SK-N-SH (cell line): ENCODE measurements around the gene CACNA1G. TPM values are rescaled to one million over a fixed set of nuclear protein-coding genes. Genes with fewer than 3 reads are reported as not detected.

Experiments
- CTCF ChIA-PET: fragments of 300-600, 350-600 bp; formaldehyde crosslinking; extraction: SDS; loops from one replicate; lab custom pipeline; 2021; lab: Yijun Ruan, JAX
- POLR2A ChIA-PET: fragments of 350-600 bp; sonication (Branson Sonifier 250); formaldehyde crosslinking; extraction: SDS; loops from one replicate; lab custom pipeline; 2020; ENCODE audit warnings: antibody characterized with exemption, inconsistent platforms; lab: Yijun Ruan, JAX
- DNase-seq: peaks from one replicate; pipeline ENCODE4 v3.0.0; 2012
- H2AFZ ChIP-seq: fragments of 200-600 bp; sonication (generic); 2 replicates; pipeline ENCODE4 v1.8.1; 2016; ENCODE audit warnings: antibody characterized with exemption, mild to moderate bottlenecking, low read depth
- H3F3A ChIP-seq: fragments of 200-600 bp; sonication (generic); replicated peaks from 2 replicates; pipeline ENCODE3; 2016; ENCODE audit warnings: antibody characterized with exemption, mild to moderate bottlenecking; ENCODE audit not compliant: insufficient read depth
- H3K27ac ChIP-seq, 2 experiments: fragments of 200-500 bp in 1 of 2; fragments of 200-600 bp in 1 of 2; sonication (Bioruptor generic) in 1 of 2; sonication (generic), shearing (Covaris generic) in 1 of 2; 2 replicates each; pipeline versions ENCODE4 v1.5.1 to v1.6.1; 2014 to 2016; ENCODE audit warnings: low read depth in 2 of 2, inconsistent platforms in 1 of 2, low read length in 1 of 2, mild to moderate bottlenecking in 1 of 2, mixed read lengths in 1 of 2
- H3K27me3 ChIP-seq: fragments of 200-600 bp; sonication (generic), shearing (Covaris generic); 2 replicates; pipeline ENCODE4 v1.6.1; 2016; ENCODE audit warnings: mixed run types; ENCODE audit not compliant: insufficient read depth
- H3K36me3 ChIP-seq, 2 experiments: fragments of 200-500 bp in 1 of 2; fragments of 200-600 bp in 1 of 2; sonication (Bioruptor generic) in 1 of 2; sonication (generic) in 1 of 2; replicated peaks in 1 of 2; 2 replicates each; pipeline versions ENCODE3 to v1.5.1; 2014 to 2016; ENCODE audit warnings: low read length in 1 of 2, mild to moderate bottlenecking in 1 of 2; ENCODE audit not compliant: insufficient read depth in 2 of 2, control insufficient read depth in 1 of 2
- H3K4me1 ChIP-seq, 2 experiments: fragments of 200-500 bp in 1 of 2; fragments of 200-600 bp in 1 of 2; sonication (Bioruptor generic) in 1 of 2; sonication (generic), shearing (Covaris generic) in 1 of 2; 2 replicates each; pipeline versions ENCODE4 v1.5.1 to v1.6.1; 2014 to 2016; ENCODE audit warnings: low read depth in 1 of 2, low read length in 1 of 2, mixed run types in 1 of 2; ENCODE audit not compliant: insufficient read depth in 2 of 2, control insufficient read depth in 1 of 2
- H3K4me2 ChIP-seq: fragments of 200-600 bp; sonication (generic), shearing (Covaris generic); 2 replicates; pipeline ENCODE4 v1.6.1; 2017; ENCODE audit warnings: mixed run types
- H3K4me3 ChIP-seq, 2 experiments: fragments of 200-500 bp in 1 of 2; fragments of 200-600 bp in 1 of 2; sonication (Bioruptor generic) in 1 of 2; sonication (generic), shearing (Covaris generic) in 1 of 2; 2 replicates each; pipeline versions ENCODE4 v1.5.1 to v1.8.1; 2014 to 2016; ENCODE audit warnings: low read depth in 2 of 2, inconsistent platforms in 1 of 2, low read length in 1 of 2, mild to moderate bottlenecking in 1 of 2, mixed read lengths in 1 of 2, moderate library complexity in 1 of 2
- H3K79me2 ChIP-seq: fragments of 200-600 bp; sonication (generic); 2 replicates; pipeline ENCODE4 v1.8.1; 2017; ENCODE audit warnings: mild to moderate bottlenecking; ENCODE audit not compliant: insufficient read depth
- H3K9ac ChIP-seq: fragments of 200-600 bp; sonication (generic); 2 replicates; pipeline ENCODE4 v1.6.1; 2017; ENCODE audit warnings: mixed run types
- H3K9me2 ChIP-seq: fragments of 200-600 bp; sonication (generic); 2 replicates; pipeline ENCODE4 v1.6.1; 2017; ENCODE audit warnings: mixed run types
- H3K9me3 ChIP-seq: fragments of 200-600 bp; sonication (generic); 2 replicates; pipeline ENCODE4 v1.6.1; 2017; ENCODE audit warnings: mixed run types, mild to moderate bottlenecking, moderate library complexity
- H4K20me1 ChIP-seq: fragments of 200-600 bp; sonication (generic); 2 replicates; pipeline ENCODE4 v1.6.1; 2017; ENCODE audit warnings: mild to moderate bottlenecking, mixed run types; ENCODE audit not compliant: insufficient read depth
- CHD2 ChIP-seq: fragments of 150-350 bp; IDR thresholded peaks from 2 replicates; pipeline ENCODE4 v1.6.1; 2018; ENCODE audit warnings: low read length; ENCODE audit not compliant: partially characterized antibody
- ELF1 ChIP-seq: IDR thresholded peaks from 2 replicates; pipeline ENCODE4 v1.4.0; 2012
- EP300 ChIP-seq, 2 experiments: IDR thresholded peaks; 2 replicates each; pipeline versions ENCODE4 v1.4.0 to v1.6.1; 2012; ENCODE audit warnings: borderline replicate concordance in 1 of 2, low read depth in 1 of 2, low read length in 1 of 2
- FOXM1 ChIP-seq: IDR thresholded peaks from 2 replicates; pipeline ENCODE4 v1.4.0; 2012; ENCODE audit warnings: low read depth, mild to moderate bottlenecking
- GABPA ChIP-seq: IDR thresholded peaks from 2 replicates; pipeline ENCODE4 v1.4.0; 2012; ENCODE audit warnings: low read depth, mild to moderate bottlenecking
- GATA2 ChIP-seq: sonication (generic); formaldehyde crosslinking; IDR thresholded peaks from 2 replicates; pipeline ENCODE4 v1.5.0; 2020; ENCODE audit warnings: mild to moderate bottlenecking, missing genetic modification reagents
- JUND ChIP-seq: IDR thresholded peaks from 2 replicates; pipeline ENCODE4 v1.4.0; 2012
- MEF2A ChIP-seq: IDR thresholded peaks from 2 replicates; pipeline ENCODE4 v1.4.0; 2012; ENCODE audit warnings: low read depth, borderline replicate concordance
- NFIC ChIP-seq: IDR thresholded peaks from 2 replicates; pipeline ENCODE4 v1.4.0; 2012; ENCODE audit warnings: borderline replicate concordance
- NRF1 ChIP-seq: IDR thresholded peaks from 2 replicates; pipeline ENCODE4 v1.6.1; 2012; ENCODE audit warnings: low read depth, mild to moderate bottlenecking, low read length
- POLR2AphosphoS5 ChIP-seq: IDR thresholded peaks from 2 replicates; pipeline ENCODE4 v1.6.1; 2012; ENCODE audit warnings: low read depth, low read length
- RFX5 ChIP-seq: IDR thresholded peaks from 2 replicates; pipeline ENCODE4 v1.6.1; 2012; ENCODE audit warnings: mild to moderate bottlenecking, improper control_type of control experiment, low read length
- RXRA ChIP-seq: IDR thresholded peaks from 2 replicates; pipeline ENCODE4 v1.4.0; 2012; ENCODE audit warnings: low read depth, mild to moderate bottlenecking, borderline replicate concordance
- SIN3A ChIP-seq: IDR thresholded peaks from 2 replicates; pipeline ENCODE4 v1.6.1; 2012; ENCODE audit warnings: low read depth, mild to moderate bottlenecking, low read length, moderate library complexity, borderline replicate concordance
- SMC3 ChIP-seq: IDR thresholded peaks from 2 replicates; pipeline ENCODE4 v1.6.1; 2012; ENCODE audit warnings: low read depth, low read length, improper control_type of control experiment
- TCF12 ChIP-seq: IDR thresholded peaks from 2 replicates; pipeline ENCODE4 v1.4.0; 2012
- TEAD4 ChIP-seq: IDR thresholded peaks from 2 replicates; pipeline ENCODE4 v1.4.0; 2012; ENCODE audit warnings: mild to moderate bottlenecking, borderline replicate concordance; ENCODE audit not compliant: insufficient read depth
- WGBS: methylation state at CpG from one replicate; pipeline ENCODE4 v1.1.6; 2017; ENCODE audit warnings: low lambda C conversion rate; 5-methylcytosine and 5-hydroxymethylcytosine counted together
- polyA plus RNA-seq, 3 experiments: library from polyadenylated mRNA; depleted of rRNA; stranded (reverse); fragments of >200 nt; gene quantifications; 2 replicates each; pipeline ENCODE4 v1.2.3, GENCODE V29; 2012
- TF ChIP-seq, protein P1 (sequence below): IDR thresholded peaks from 2 replicates; pipeline ENCODE4; 2012
- TF ChIP-seq, protein P2 (sequence below): IDR thresholded peaks from 2 replicates; pipeline ENCODE4 v1.4.0; 2012; ENCODE audit warnings: low read depth, borderline replicate concordance
- TF ChIP-seq, protein P3 (sequence below): IDR thresholded peaks from 2 replicates; pipeline ENCODE4 v1.4.0; 2012; ENCODE audit warnings: low read depth, borderline replicate concordance
- TF ChIP-seq, protein P4 (sequence below): IDR thresholded peaks from 2 replicates; pipeline ENCODE4 v1.4.0; 2012; ENCODE audit warnings: low read depth
- TF ChIP-seq, protein P5 (sequence below): fragments of 150-350 bp; IDR thresholded peaks from 2 replicates; pipeline ENCODE4 v1.6.1; 2017; ENCODE audit warnings: antibody characterized with exemption, low read length, low read depth, borderline replicate concordance

Gene CACNA1G
- polyA plus RNA-seq, 1 of the 3 experiments (the other 2 are of a cell fraction), result 0.21 TPM

DNA sequence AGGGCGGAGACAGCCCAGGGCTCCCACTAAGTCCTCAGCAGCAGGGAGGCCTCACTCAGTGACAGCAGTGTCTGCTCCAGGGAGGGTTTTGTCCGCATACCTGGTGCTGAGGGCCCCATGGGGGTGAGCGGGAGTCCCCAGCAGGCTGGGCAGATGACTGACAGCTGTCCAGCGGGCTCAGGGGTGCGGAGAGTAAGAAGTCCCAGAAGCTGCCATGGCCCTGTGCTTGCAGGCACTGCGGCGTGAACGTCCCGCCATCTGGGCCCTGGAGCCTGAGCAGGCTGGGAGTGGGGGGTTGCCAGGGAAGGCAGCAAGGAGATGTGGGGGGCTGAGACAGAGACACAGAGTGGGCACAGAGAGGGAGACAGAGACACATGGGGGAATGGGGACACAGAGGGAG is 20.1 kb downstream of the CACNA1G start:
- CTCF ChIA-PET, result interaction anchor here (1.5 kb wide), 1 partner anchor 50 kb away, joined by 4 read pairs; no protein-coding TSS in a partner anchor
- H3K36me3 ChIP-seq, result no peaks in the 10 kb centered on the region
- POLR2A ChIA-PET, result no interaction called here
- 88% methylated on average over 9 of the region's 9 CpGs for WGBS
- H3K4me3 ChIP-seq, result no peak overlapping the region
- no peaks in the 10 kb centered on the region for H3K9me3 ChIP-seq
- H3K9ac ChIP-seq, result no peak overlapping the region
- H3K4me2 ChIP-seq, result no peak overlapping the region
- no peak for TF ChIP-seq GABPA
- TF ChIP-seq, protein P1, sequence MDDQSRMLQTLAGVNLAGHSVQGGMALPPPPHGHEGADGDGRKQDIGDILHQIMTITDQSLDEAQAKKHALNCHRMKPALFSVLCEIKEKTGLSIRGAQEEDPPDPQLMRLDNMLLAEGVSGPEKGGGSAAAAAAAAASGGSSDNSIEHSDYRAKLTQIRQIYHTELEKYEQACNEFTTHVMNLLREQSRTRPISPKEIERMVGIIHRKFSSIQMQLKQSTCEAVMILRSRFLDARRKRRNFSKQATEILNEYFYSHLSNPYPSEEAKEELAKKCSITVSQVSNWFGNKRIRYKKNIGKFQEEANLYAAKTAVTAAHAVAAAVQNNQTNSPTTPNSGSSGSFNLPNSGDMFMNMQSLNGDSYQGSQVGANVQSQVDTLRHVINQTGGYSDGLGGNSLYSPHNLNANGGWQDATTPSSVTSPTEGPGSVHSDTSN, result no peak
- TF ChIP-seq TCF12, result no peak
- TF ChIP-seq SMC3, result no peak
- TF ChIP-seq FOXM1, result no peak
- H3K9me2 ChIP-seq, result no peaks in the 10 kb centered on the region
- no peak overlapping the region for H2AFZ ChIP-seq
- H3K79me2 ChIP-seq, result no peaks in the 10 kb centered on the region
- H3K27ac ChIP-seq, result no peak overlapping the region
- H3F3A ChIP-seq, result no peaks in the 10 kb centered on the region
- H3K4me1 ChIP-seq, result peaks cover 0 to 9% of the 10 kb centered on the region in 2 experiments; a peak in 1 of 4 replicates
- H4K20me1 ChIP-seq, result no peaks in the 10 kb centered on the region
- no peak for DNase-seq
- H3K27me3 ChIP-seq, result peaks cover 13% of the 10 kb centered on the region

DNA sequence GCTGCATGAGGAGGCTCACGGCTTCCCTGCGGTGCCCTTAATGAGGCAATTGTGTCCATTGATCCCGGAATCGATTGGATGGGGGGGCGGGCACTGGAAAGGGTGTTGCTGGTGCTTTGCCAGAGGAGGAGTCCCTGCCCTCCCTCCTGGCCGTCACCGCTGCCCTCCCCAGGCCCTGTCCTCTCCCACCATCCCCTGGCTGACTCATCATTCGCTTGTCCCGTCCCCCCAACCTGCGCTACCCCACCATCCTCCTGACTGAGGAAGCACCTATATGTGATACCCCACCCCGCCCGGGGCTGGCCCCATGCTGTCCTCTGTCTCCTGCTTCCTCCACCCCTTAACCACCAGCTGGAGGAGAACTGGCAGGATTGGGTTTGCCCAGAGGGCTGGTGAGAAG is 20.8 kb downstream of the CACNA1G start:
- TF ChIP-seq RXRA, result no peak
- TF ChIP-seq CHD2, result no peak
- no peak for TF ChIP-seq GABPA
- TF ChIP-seq JUND, result no peak
- TF ChIP-seq POLR2AphosphoS5, result no peak
- TF ChIP-seq GATA2 (CRISPR knock-in tag), result no peak
- no peak for TF ChIP-seq TEAD4
- TF ChIP-seq SMC3, result no peak
- no peak for TF ChIP-seq NFIC
- no peak for TF ChIP-seq FOXM1
- TF ChIP-seq ELF1, result no peak
- TF ChIP-seq, protein P2, sequence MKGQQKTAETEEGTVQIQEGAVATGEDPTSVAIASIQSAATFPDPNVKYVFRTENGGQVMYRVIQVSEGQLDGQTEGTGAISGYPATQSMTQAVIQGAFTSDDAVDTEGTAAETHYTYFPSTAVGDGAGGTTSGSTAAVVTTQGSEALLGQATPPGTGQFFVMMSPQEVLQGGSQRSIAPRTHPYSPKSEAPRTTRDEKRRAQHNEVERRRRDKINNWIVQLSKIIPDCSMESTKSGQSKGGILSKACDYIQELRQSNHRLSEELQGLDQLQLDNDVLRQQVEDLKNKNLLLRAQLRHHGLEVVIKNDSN, result no peak
- TF ChIP-seq SIN3A, result no peak
- TF ChIP-seq MEF2A, result no peak
- no peak for TF ChIP-seq EP300 (IDR thresholded peaks at IDR 0.05; ENCODE audit: borderline replicate concordance in 1 of 2, low read depth in 1 of 2, low read length in 1 of 2)
- TF ChIP-seq RFX5, result no peak
- no peak for TF ChIP-seq NRF1
- TF ChIP-seq, protein P3, sequence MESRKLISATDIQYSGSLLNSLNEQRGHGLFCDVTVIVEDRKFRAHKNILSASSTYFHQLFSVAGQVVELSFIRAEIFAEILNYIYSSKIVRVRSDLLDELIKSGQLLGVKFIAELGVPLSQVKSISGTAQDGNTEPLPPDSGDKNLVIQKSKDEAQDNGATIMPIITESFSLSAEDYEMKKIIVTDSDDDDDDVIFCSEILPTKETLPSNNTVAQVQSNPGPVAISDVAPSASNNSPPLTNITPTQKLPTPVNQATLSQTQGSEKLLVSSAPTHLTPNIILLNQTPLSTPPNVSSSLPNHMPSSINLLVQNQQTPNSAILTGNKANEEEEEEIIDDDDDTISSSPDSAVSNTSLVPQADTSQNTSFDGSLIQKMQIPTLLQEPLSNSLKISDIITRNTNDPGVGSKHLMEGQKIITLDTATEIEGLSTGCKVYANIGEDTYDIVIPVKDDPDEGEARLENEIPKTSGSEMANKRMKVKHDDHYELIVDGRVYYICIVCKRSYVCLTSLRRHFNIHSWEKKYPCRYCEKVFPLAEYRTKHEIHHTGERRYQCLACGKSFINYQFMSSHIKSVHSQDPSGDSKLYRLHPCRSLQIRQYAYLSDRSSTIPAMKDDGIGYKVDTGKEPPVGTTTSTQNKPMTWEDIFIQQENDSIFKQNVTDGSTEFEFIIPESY, result no peak
- TF ChIP-seq, protein P4, sequence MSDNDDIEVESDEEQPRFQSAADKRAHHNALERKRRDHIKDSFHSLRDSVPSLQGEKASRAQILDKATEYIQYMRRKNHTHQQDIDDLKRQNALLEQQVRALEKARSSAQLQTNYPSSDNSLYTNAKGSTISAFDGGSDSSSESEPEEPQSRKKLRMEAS, result no peak
- TF ChIP-seq, protein P5, sequence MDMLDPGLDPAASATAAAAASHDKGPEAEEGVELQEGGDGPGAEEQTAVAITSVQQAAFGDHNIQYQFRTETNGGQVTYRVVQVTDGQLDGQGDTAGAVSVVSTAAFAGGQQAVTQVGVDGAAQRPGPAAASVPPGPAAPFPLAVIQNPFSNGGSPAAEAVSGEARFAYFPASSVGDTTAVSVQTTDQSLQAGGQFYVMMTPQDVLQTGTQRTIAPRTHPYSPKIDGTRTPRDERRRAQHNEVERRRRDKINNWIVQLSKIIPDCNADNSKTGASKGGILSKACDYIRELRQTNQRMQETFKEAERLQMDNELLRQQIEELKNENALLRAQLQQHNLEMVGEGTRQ, result no peak
- TF ChIP-seq, all 33 proteins: peak for 0
- POLR2A ChIA-PET, result no interaction called here

More for the DNA sequence above, 20.8 kb downstream of the CACNA1G start:
- Histone ChIP-seq H3K4me1 (peaks cover 0 to 16% of the 10 kb centered on the region in 2 experiments; a peak in 1 of 4 replicates), H3K9me2 (no peaks in the 10 kb centered on the region), H3K36me3 (no peaks in the 10 kb centered on the region), H3K9ac (no peak overlapping the region), H3K4me3 (no peak overlapping the region), H4K20me1 (no peaks in the 10 kb centered on the region), H3K79me2 (no peaks in the 10 kb centered on the region), H3F3A (no peaks in the 10 kb centered on the region), H3K27ac (no peak overlapping the region), H3K27me3 (peaks cover 17% of the 10 kb centered on the region), H2AFZ (no peak overlapping the region), H3K9me3 (no peaks in the 10 kb centered on the region), H3K4me2 (no peak overlapping the region)
- WGBS, result 89% methylated on average over 12 of the region's 12 CpGs
- DNase-seq, result no peak
- CTCF ChIA-PET, result interaction anchor here (1.1 to 1.5 kb wide), 3 partner anchors 25 to 49 kb away, joined by 3 to 4 read pairs (median 4); no protein-coding TSS in a partner anchor
